NCI-H1092 treated with DMSO at 0.1 percent for 48 hours (cell line): ENCODE results near the gene CARS2.
"Not testable (repeated sequence)": the region's sequence is repeated elsewhere in the genome, so short reads cannot be mapped to it uniquely, and the experiment has no call there.

Experiments
- DNase-seq: peaks from one replicate; lab custom pipeline; 2025; lab: John Stamatoyannopoulos, UW

Gene CARS2

DNA sequence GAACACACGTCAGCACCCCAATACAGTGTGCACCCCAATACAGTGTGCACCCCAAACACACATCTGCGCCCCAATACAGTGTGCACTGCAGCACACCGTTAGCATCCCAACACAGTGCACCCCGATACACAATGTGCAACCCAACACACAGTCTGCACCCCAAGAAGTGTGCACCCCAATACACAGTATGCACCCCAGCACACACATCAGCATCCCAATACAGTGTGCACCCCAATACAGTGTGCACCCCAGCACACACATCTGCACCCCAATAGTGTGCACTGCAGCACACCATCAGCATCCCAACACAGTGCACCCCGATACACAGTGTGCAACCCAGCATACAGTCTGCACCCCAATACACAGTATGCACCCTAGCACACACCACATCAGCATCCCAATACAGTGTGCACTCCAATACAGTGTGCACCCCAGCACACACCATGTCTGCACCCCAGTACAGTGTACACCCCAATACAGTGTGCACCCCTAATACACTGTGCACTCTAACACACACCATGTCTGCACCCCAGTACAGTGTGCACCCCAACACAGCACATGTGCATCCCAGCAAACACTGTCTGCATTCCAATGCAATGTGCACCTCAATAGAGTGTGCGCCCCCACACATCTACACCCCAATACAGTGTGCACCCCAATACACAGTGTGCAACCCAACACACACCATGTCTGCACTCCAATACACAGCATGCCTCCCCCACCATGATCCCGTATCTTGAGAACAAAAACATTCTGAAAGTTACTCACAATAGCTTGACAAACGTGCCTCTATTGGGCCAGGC lies 855 bp upstream of the CARS2 start:
- DNase-seq = no peak

DNA sequence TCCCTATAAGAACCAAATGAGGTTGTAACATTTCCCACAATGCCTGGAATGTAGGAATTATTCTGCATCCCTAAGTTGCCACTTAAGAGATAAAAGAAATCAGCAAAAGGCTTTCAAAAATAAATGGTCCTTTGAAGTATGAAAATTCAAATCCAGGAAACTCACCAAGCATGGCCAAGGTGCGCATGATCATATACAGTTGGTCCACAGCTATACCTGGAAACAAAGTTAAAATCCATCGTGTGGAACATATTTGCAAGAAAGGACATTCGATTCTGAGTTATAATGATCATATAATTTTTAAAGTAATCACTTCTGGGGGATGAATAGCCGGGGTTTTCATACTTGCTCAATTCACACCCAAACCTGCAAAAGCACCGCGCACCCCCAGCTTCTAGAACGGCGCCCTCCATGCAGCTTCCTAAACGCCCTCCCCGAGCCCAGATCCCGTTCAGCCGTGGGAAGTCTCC lies 525 bp downstream of the CARS2 start:
- no peak for DNase-seq

DNA sequence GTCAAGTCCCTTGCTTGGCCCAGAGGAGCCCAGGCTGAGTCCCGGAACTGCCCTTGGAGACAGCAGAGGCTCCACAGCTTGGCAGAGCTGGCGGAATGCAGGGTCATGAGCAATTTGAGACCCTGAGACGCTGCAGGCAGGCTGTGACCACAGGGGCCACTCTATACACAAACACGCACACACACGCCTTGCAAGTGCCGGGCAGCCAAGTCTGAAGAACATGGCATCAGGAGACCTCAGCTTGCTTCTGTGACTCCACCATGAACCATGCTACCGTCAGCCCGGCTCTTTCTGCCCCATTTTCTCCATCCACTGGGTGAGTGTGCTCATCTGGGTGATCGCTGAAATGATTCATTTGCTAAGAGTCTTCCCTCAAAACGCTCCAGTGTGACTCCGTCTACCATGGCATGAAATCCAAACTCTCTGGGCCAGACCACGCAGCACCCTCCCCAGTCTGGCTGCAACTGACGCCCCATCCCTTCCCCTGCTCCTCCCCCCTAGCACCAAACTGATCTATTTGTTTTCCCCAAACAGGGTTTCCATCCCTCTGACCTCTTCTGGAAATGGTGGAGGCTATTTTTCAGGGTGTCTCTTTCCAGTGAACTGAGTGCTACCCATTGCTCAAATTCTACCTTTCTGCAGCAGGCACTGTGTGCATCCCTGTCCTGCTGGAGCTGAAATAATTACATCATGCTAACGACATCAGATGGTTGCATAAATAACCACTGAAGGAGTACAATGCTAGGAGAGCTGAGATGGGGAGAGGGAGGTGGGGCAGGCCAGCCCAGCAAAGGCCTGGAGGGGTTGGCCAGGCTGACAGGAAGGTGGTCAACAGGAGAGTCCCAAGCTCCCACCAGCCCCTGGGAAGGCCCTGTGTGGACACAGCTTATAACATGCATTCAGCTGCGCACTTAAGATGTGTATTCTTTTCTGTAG lies 3.1 kb downstream of the CARS2 start:
- DNase-seq = no peak

DNA sequence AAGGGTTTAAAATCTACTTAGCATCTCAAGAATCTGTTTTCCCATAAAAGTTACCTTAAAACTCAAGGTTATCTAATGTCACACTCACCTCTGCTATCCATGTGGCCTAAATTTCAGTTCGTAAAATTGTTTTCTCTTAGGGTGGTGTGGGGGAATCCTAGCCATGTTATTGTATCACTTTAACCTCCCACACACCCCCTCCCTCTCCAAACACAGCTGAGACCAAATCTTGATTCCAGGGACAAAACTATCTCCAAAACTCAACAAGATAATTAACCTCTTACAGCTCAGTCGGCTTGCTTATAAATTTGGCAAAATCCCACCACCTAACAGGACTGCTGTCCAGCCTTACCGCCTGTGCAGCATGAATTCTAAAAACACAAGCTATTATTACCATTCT lies 3.8 kb downstream of the CARS2 start:
- no peak for DNase-seq

DNA sequence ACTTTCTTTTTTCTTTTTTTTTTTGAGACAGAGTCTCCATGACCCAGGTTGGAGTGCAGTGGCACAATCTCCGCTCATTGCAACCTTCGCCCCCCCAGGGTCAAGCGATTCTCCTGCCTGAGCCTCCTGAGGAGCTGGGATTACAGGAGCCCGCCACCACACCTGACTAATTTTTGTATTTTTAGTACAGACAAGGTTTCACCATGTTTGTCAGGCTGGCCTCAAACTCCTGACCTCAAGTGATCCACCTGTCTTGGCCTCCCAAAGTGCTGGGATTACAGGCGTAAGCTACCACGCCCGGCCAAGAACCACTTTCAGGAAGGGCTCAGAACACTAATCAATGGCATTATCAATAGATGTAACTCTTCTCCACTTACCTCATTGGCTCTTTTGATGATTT lies 4.9 kb downstream of the CARS2 start:
- DNase-seq = not testable (repeated sequence)

DNA sequence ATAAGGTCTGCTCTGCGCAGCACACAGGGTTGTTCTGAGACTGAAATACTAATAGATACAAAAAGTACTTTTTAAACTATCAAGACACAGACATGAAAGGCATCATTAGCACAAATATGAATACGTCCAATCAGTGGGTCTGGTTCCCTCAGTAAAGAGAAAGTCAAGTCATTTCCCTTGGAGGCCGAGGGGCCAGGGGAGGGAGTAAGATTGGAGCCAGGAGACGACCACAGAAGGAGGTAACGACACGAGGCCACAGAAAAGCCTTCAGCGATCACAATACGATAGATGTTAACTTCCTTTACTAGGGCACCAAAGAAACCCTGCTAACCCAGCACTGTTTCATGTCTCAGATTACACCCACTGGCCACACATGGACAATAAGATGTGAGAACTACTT lies 5.3 kb downstream of the CARS2 start:
- no peak for DNase-seq

DNA sequence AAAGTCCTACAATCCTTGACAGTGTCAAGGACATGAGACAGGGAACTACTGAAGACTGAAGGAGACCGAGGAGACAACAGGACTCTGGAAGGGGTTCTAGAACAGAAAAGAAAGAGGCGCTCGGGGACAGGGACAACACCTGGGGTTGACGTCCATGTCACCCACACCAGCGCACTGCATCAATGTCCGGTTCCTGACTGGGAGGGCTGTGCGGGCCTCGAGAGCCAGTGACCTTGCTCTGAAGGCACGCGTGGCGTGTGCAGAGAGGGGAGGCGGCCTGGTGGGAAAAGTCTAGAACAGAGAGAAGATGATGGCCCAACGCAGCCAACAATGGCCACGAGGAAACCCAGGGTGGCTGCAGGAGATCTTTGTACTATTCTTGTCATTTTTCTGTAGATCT lies 5.7 kb downstream of the CARS2 start:
- no peak for DNase-seq

DNA sequence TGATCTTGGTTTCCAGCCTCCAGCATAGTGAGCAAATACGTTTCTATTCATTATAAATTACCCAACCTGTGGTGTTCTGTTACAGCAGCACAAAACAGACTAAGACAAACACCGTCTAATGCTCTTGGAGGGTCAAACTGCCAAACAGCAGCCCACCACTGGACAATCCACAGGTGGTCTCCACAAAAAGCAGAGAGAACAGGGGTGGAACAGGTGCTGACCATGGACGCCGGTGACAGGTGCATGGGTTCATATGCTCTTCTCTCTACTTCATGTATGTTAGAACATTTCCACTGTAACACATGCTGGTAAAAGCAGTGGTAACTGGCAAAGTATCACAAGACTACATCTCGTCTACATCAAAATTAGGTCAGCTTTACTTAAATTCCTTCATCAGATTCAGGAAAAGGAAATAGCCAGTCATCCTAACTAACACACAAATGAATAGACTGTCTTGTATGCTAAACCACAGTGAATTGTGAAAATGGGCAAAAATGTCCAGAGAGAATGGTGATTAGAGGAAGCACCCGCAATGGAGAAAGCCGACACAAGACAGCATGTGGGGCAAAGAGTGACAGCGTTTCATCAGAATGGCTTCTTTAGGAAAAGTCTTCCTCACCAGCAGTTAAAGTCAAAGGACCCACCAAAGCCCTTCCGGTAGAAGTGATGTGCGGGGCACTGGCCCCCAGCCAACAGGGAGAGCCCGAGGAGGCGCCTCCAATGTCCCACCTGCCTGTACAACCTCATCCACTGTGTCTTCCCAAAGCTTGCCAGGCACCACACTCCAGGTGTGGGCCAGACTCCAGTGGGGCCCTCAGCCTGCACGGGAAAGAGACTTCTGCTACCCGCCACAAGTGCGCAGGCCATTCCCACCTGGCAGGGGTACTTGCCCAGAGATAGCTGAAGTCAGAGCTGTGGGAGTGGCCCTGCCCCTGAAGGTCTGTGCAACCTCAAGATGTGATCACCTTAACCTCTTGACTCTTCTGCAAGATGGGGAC lies 6.5 kb downstream of the CARS2 start:
- DNase-seq = peak; percentile 63

DNA sequence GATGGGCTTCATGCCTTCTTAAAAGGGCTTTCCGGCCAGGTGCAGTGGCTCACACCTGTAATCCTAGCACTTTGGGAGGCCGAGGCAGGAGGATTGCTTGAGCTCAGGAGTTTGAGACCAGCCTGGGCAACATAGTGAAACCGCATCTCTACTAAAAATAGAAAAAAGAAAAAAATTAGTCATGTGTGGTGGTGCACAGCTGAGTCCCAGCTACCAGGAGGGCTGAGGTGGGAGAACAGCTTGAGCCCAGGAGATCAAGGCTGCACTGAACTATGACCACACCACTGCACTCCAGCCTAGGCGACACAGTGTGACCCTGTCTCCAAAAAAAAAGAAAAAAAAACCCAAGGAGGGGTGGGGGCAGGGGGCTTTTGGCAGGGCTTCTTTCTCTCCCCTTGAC lies 7.2 kb downstream of the CARS2 start:
- no peak for DNase-seq

DNA sequence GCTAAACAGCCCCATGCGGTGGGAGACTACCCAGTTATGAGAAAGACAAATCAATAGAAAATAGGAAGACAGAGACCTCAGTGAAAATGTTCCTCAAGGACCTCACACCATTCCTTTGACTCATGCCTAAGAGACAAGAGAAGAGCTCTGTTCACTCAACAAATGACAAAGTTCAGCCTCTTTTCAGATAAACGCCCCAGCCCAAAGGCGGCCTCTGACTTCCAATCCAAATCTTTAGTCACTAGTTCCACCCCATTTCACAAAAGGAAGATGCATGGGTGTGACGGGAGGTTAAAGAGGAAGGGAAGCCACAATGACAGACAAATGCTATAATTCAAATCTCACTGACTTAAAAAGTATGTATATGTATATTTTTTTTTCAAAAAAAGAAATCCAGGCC lies 8.1 kb downstream of the CARS2 start:
- DNase-seq = no peak

DNA sequence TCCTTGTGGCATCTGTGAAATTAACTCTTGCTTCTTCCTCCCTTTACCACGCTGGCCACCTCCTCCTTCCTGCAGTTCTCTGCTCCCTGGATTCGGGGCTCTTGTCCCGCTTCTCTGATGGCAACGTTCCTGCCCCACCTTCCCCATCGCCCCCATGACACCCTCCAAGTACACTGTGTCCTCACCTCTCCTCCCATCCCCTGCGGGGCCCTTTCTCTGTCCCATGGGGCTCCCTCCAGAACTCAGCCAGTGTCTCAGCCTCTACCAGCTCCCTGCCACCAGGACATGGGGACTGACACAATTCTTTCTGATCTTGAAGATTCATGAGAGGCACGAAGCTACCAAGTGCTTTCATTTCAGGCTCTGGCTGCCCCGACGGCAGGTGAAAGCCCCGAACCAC lies 9.1 kb downstream of the CARS2 start:
- no peak for DNase-seq

DNA sequence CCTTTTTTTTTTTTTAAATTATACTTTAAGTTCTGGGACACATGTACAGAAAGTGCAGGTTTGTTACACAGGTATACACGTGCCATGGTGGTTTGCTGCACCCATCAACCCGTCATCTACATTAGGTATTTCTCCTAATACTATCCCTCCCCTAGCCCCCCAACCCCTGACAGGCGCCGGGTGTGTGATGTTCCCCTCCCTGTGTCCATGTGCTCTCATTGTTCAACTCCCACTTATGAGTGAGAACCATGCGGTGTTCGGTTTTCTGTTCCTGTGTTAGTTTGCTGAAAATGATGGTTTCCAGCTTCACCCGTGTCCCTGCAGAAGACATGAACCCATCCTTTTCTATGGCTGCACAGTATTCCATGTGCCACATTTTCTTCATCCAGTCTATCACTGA lies 10.1 kb downstream of the CARS2 start:
- DNase-seq = not testable (repeated sequence)

DNA sequence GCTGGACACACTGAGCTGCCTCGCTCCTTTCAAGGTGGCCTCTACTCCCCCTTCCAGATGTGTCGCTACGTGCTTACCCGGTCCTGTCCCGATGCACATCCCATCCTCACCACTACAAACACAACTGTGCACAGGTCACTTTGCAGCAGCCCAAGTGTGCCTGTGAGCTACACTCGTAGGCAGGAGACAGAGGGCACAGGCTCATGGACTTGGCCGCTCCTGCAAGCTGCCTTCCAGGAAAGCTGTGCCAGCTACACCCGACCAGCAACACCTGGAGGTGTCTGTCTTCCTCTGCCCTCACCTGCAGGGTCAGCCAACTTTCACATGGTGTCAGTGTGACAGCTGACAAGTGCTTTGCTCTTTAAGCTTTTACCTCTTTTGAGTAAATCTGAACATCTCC lies 15.4 kb downstream of the CARS2 start:
- no peak for DNase-seq

DNA sequence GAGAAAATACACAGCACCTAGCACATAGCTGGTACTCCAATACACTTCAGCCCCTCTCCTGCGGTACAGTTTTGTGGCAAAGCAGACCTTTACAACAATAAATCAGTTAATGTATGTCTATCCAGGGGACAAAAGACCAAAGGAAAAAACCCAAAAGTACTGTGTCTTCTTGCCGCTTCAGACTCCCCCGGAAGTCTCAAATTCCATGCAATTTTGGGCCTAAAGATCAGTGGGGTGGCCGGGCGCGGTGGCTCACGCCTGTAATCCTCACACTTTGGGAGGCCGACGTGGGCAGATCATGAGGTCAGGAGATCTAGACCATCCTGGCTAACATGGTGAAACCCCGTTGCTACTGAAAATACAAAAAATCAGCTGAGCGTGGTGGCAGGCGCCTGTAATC lies 16.2 kb downstream of the CARS2 start:
- DNase-seq = no peak

DNA sequence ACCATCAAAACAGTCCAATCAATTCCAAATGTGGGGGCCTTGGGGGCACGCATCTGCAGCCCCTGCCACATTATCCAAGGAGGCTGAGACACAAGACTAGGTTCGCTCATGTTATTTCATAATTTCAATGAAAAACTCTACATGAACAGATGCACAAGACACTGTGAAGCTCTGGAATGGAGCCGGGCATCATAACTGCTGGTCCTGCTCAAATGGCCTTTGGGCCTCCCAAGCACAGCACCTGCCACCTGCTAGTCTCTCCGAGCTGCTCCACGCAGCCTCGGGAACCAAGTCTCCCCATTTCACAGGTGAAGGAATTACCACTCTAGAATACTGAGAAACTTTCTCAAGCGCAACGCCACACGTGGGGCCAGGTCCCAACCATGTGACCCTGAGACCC lies 16.9 kb downstream of the CARS2 start:
- no peak for DNase-seq

DNA sequence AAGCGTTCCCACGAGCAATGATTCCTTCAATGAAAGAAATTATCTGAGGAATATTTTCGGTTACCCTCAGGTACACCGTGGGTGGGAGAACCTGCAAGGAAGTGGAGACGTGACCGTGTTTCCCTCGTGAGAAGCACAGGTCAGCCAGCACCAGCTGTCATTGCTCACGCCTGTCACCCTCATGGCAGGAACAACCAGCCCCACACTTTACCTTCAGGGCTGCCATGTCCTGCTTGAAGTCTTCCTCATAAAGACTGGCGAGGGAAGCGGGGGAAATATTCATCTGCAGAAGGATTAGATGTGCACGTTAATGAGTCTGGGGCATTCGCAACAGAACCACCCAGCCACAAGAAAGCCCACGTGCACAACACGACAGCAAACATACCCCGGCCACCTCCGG lies 18.2 kb downstream of the CARS2 start:
- no peak for DNase-seq

DNA sequence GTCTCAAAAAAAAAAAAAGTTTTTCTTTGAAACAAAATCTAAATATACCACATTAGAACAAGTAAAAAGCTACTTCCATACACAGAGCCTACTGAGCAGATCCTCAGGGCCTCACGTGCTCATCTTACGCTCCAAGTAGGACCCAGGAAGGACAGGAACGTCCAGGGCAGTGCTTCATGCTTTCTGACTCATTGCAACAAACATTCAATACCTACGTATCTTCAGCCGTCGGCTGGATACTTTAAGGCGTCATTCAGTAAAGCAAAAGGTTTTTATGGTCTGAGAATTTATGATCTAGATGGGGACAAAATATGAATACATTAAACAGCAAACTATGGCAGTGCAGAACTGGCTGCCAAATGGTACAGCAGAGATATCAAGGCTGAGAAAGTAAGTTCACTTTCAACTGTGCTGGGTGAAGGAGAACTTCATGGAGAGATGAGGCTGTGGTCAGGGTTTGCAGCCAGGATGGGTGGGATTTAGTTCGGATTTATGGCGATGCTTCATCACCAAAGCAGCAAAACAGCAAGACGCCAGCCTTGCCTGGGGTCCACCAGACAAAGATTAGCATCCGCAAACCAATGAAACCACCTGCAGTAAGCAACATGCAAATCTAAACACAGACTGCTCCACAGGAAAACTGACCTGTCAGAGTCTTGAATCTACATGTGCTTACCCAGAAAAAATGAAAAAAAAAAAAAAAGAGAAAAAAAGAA lies 20.5 kb downstream of the CARS2 start:
- no peak for DNase-seq

DNA sequence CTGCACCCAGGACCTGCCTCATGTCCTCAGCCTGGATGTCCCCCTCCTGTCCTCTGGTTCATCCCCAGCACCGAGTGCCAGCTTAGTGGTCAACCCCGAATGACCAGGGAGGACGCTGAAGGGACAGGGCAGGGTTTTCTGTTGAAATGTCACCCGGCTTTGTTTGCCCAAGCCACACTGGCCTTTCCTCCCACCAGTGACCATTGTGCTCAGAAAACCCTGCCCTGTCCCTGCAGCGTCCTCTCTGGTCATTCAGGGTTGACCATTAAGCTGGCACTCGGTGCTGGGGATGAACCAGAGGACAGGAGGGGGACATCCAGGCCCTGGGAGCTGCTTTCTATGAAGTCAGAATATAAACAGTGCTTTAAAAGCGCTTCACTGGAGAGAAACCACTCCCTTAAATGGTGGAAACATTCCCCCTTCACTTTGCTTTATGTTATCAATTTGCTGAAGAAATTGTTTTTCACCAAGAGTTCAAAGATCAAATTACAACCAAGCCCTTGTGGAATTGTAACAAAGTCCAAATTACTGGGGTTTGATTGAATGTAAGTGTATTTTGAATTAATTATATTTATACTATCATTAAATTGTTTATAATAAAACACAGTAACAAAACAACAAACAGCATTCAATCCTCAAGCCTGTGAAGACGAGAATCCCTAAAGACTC lies 21.4 kb downstream of the CARS2 start:
- no peak for DNase-seq

DNA sequence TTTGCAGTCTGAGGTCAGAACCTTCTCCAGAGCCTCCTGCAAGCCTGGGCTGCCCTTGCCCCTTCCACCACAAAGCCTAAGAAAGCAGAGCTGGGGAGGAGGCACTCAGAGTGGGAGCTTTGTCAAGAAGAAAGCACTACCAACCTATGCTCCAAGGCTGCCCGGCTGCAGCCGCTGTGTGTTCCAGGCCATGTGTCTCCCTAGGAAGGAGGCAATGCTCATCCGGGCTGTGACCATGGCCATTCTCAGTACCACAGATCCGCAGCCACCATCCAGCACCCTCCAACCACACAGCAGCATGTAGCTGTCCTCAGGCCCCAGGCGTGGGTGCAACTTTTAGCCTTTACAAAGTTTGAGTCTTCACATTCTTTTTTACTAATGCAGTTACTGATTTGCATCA lies 22.0 kb downstream of the CARS2 start:
- no peak for DNase-seq

DNA sequence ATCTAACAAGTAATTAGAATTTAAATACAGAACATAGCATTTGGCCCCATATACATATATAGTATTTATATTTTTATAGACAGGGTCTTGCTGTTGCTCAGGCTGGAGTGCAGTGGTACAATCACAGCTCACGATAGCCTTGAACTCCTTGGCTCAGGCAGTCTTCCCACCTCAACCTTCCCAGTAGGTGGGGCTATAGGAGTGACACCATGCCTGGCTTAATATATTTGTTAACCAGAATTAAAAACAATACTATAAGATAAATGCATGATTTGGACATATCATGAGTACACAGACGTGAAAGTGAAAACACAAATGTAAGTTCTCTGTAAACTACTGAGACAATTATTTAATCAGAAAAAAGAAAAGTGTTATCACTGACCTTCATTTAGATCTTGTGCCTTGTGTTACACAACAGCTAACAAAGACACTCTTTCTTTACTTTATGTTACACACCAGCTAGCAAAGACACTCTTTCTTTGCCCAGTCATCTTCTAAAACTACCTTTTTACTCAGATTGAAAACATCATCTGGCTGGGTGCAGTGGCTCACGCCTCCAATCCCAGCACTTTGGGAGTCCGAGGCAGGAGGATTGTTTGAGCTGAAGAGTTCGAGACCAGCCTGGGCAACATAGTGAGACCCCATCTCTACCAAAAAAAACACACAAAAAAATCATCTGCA lies 22.6 kb downstream of the CARS2 start:
- DNase-seq = peak; percentile 20
